OCI-LY7 (cell line): ENCODE results near the gene APOL3.

ENCODE experiments used
- EZH2phosphoT487 ChIP-seq: fragments of 200-600 bp; sonication (generic); IDR thresholded peaks from 2 replicates; pipeline ENCODE4 v1.6.1; 2018; ENCODE audit warnings: low read depth, borderline replicate concordance, mild to moderate bottlenecking, mixed run types, antibody characterized with exemption, low read length, moderate library complexity, mixed read lengths
- TF ChIP-seq, protein P1 (sequence below): fragments of 200-600 bp; sonication (generic); conservative IDR thresholded peaks from 2 replicates; pipeline ENCODE4 v1.5.1; 2014; ENCODE audit warnings: mild to moderate bottlenecking, antibody characterized with exemption, low read length, moderate library complexity, mixed read lengths

DNA sequence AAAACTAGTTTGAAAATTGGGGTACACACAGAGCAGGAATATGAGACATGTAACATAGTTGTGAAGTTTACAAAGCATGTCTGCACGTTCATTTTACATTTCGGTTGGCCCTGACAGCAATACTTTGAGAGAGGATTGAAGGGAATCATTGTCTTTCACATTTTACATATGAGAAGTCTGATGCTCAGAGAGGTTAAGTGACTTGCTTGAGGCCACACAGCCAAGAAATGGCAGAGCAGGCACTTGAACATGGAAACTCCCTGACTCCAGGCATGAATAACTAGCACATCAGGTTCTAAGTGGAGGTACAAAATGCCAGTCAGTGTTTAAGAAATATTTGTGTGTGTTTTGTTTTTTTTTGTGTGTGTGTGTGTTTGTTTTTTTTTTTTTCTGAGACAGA lies 53.6 kb downstream of the APOL3 start:
- TF ChIP-seq, protein P1, sequence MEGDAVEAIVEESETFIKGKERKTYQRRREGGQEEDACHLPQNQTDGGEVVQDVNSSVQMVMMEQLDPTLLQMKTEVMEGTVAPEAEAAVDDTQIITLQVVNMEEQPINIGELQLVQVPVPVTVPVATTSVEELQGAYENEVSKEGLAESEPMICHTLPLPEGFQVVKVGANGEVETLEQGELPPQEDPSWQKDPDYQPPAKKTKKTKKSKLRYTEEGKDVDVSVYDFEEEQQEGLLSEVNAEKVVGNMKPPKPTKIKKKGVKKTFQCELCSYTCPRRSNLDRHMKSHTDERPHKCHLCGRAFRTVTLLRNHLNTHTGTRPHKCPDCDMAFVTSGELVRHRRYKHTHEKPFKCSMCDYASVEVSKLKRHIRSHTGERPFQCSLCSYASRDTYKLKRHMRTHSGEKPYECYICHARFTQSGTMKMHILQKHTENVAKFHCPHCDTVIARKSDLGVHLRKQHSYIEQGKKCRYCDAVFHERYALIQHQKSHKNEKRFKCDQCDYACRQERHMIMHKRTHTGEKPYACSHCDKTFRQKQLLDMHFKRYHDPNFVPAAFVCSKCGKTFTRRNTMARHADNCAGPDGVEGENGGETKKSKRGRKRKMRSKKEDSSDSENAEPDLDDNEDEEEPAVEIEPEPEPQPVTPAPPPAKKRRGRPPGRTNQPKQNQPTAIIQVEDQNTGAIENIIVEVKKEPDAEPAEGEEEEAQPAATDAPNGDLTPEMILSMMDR = no peak
- TF ChIP-seq EZH2phosphoT487 = no peak
